ENCODE results near the gene PCK2.
"Not testable (repeated sequence)": the region's sequence is repeated elsewhere in the genome, so short reads cannot be mapped to it uniquely, and the experiment has no call there.

PCK2 gene

DNA sequence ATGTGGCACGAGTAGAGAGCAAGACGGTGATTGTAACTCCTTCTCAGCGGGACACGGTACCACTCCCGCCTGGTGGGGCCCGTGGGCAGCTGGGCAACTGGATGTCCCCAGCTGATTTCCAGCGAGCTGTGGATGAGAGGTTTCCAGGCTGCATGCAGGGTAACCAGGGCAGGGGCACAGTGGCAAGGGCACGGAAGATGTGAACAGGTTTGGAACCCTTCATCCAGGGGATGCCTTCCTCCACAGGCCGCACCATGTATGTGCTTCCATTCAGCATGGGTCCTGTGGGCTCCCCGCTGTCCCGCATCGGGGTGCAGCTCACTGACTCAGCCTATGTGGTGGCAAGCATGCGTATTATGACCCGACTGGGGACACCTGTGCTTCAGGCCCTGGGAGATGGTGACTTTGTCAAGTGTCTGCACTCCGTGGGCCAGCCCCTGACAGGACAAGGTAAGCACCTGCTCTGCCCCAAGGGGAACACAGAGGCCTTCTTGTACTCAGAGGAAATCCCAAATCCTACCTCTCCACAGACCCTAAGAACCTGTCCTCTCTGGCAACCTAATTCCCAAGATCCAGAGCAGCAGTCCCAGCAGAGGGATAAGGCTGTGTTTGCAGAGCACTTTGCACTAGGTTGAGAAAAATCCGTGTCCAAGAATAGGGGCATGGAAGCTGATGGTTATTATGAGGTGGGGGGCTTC, 4.3 kb downstream of the PCK2 start:
- DNase-seq: no peak

DNA sequence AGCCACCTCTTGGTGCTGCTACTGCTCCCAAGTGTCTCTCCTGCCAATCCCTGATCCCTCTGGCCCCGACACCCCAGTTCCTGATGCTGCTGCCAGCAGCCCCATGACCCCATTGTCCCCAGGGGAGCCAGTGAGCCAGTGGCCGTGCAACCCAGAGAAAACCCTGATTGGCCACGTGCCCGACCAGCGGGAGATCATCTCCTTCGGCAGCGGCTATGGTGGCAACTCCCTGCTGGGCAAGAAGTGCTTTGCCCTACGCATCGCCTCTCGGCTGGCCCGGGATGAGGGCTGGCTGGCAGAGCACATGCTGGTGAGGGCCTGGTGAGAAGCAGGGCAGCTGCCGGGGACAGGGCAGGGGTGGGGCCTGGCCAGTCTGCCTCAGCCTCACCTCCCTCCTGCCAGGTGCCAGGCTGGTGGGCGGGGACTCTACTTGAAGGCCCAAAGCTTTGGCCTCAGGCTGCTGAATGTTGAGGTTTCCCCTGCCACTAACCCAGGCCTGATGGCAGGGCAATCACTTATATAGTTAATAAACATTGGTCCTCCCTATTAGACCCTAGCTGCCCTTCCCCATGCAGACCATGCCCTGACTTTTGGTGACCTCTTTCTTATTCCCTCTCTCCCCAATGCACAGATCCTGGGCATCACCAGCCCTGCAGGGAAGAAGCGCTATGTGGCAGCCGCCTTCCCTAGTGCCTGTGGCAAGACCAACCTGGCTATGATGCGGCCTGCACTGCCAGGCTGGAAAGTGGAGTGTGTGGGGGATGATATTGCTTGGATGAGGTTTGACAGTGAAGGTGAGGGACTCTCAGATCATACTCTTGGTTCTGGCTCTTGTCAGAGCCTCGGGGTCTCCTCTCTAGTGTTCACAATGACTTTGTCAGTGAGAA, 5.1 kb downstream of the PCK2 start:
- DNase-seq: no peak

DNA sequence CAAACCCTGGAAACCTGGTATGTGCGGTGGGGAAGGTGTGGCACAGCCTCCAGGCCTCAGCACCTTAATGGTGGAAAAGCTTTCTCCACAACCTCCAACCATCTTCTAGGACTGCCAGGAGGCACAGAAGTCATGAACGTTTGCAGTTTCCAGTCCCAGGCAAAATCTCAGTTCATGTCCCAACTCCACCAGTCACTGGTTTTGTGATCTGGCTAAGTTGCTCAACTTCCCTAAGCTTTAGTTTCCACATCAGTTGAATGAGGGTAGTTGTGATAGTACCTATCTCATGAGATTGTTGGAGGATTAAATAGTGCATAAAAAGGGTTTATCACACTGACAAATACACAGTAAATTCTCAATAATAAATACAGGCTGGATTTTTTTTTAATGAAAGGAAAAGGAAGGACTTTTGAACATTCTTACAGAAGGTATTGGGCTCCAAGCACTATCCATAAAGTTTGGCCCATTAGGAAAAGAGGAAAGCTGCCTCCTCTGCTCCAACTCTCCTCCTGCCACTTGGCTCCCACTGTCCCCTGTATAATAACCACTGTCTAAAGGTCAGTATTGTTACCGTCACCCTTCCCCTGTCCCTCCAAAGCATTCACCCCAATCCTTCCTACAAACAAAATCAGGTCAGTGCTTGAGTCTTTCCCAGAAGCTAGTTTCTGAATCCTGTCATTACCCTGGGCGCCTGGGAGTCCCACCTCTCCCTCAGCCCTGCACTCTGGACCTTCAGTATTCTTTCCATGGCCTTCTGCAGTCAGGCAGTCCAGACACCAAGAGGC, 6.3 kb downstream of the PCK2 start:
- DNase-seq: no peak

DNA sequence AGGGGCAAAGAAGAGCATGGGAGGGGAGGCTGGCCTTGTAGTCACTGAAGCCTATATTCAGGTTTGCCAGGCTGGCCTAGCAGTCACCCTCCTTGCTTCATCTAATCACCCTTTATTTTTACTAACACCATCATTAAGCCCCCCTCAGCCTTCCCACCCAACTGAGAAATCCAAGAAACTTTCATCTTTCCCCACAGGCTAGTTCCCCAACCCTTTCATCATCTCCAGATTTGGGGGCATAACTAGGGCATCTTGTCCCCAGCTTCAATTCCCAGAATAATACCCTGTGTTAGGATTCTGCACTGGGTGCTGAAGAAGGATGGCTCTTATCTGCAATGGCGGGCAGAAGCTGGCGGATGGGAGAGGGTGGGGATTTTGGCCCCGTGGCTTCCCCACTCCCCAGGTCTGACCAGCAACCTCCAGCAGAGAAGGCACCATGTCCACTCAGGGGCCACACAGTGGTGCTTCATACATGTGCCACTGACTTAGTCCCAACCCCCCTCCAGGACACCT, 6.9 kb downstream of the PCK2 start:
- DNase-seq: no peak

DNA sequence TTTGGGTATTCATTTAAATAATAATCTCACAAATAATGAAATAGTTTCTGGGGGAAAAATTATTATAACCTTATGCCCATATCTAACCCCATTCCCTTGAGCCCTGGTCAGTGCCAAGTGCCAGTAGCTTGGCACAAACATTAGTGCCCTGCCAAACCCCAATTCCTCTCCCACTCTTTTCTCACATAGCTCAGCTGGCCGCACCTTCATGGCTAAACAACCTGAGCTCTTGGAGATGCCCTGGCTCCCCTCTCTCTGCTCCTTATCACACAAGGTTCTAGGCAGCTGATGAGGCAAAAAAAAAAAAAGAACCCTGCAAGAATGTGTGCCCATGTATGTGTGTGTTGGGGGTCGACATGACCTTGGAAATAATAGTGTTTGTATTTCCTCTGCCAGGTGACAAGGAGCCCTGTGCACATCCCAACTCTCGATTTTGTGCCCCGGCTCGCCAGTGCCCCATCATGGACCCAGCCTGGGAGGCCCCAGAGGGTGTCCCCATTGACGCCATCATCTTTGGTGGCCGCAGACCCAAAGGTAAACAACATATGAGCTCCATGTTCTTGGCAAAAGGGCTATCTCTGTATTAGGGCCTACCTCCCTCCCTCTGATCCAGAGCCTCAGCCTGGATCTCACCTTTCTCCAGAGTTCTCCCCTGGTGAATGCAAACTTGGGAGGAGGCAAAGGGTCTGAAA, 8.4 kb downstream of the PCK2 start:
- no peak for DNase-seq

DNA sequence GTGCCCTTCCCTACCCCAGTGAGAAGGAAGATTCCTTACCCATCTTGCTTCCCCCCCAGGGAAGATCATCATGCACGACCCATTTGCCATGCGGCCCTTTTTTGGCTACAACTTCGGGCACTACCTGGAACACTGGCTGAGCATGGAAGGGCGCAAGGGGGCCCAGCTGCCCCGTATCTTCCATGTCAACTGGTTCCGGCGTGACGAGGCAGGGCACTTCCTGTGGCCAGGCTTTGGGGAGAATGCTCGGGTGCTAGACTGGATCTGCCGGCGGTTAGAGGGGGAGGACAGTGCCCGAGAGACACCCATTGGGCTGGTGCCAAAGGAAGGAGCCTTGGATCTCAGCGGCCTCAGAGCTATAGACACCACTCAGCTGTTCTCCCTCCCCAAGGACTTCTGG, 9.3 kb downstream of the PCK2 start:
- no peak for DNase-seq

DNA sequence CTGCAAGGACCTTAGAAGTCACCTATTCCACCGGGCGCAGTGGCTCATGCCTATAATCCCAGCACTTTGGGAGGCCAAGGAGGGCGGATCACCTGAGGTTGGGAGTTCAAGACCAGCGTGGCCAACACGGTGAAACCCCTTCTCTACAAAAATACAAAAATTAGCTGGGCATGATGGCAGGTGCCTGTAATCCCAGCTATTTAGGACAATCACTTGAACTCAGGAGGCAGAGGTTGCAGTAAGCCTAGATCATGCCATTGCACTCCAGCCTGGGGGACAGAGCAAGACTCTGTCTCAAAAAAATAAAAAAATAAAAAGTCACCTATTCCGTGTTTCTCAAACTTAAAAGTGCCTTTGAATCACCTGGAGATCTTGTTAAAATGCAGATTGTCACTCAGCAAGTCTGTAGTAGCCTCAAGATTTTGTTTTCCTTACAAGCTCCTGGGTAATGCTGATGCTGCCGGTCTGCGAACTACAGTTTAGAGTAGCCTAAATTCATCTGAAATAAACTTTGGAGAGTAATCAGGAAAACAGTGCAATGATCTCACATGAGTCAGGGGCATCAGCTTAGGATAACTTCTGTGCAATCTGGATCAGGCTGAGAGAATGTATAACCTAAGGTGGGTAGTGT, 11.6 kb downstream of the PCK2 start:
- DNase-seq: not testable (repeated sequence)

DNA sequence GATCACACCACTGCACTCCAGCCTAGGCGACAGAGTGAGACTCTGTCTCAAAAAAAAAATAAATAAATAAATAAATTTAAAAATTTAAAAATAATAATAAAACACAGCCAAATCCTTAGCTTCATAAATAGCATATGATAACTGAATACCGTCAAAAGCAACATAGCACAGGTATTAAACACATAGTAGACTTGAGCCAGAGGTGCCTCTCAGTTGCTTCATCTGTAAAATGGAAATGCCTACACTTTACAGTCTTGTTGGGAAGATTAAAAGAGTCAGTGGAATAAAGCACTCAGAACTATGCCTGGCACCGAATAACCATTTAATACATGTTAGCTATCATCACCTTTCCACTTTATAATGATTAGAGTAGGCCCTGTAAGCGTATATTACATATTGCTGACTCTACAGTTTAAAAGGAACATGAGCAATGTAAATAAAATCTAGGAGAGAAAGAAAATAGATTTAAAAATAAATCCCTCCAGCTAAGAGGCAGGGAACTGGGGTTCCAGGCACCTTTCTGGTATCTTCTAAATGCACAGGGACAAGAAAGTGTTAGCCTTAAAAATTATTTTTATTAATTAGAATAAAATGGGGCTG, 12.7 kb downstream of the PCK2 start:
- no peak for DNase-seq

DNA sequence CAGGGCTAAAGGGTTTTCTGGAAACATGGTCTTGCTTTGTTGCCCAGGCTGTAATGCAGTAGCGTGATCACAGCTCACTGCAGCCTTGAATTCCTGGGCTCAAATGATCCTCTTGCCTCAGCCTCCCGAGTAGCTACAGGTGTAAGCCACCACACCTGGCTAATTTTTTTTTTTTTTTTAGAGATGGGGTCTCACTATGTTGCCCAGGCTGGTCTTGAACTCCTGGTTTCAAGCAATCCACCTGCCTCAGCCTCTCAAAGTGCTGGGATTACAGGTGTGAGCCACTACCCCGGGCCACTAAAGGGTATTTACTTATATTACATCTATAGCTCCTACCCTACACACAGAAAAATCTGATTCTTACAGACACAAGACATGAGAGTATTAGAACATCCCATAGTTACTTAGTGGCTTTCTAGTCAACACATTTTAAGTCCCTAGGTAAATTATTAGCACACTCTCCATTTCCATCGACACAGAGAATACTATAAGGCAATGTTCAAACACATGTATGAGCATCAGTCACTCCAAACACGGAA, 14.3 kb downstream of the PCK2 start:
- DNase-seq: no peak

DNA sequence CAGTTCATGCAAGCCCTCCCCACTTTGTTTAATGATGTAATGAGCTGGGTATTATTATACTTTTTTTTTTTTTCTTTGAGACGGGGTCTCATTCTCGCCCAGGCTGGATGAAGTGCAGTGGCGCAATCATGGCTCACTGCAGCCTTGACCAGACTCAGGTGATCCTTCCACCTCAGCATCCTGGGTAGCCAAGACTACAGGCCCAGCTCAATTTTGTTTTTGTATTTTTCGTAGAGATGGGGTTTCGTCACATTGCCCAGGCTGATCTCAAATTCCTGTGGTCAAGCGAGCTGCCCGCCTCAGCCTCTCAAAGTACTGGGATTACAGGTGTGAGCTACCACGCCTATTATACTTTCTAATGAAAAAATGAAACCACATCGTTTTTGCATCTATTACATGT, 15.9 kb downstream of the PCK2 start:
- no peak for DNase-seq

DNA sequence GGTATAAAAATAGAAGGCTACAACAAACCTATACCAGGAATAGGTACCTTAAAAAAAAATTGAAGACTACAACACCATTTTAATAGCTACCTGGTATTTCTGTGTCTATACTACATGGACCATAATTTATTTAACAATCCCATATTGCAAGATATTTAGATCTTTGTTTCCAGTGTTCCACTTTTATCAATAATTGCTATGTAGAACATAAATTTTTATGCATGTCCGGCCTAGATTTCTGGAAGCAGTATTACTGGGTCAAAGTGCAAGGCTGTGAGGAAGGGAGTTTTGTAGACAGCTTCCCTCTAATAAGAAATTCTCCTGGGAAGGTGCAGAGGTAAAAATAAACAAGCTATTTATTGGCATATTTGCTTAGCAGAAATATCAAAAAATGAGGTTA, 16.4 kb downstream of the PCK2 start:
- no peak for DNase-seq

DNA sequence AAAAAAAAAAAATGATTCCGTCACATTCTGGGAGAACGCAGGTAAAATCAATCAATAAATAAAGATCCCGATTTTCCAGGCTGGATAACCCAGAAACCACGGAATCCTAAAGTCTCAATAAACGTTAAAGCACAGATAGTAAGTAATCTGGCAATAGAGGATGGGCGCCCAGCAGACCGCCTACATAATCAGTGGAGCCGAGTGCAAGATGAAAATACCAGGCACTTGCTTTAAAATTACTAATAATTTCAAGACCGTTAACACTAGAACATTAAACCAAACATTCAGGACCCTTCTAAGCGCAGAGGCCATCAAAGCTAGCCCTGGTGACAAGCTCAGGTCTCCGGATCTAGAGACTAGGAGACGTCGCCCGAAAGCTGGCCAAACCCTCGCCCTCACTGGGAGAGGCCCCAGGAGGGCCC, 19.3 kb downstream of the PCK2 start:
- DNase-seq: no peak

DNA sequence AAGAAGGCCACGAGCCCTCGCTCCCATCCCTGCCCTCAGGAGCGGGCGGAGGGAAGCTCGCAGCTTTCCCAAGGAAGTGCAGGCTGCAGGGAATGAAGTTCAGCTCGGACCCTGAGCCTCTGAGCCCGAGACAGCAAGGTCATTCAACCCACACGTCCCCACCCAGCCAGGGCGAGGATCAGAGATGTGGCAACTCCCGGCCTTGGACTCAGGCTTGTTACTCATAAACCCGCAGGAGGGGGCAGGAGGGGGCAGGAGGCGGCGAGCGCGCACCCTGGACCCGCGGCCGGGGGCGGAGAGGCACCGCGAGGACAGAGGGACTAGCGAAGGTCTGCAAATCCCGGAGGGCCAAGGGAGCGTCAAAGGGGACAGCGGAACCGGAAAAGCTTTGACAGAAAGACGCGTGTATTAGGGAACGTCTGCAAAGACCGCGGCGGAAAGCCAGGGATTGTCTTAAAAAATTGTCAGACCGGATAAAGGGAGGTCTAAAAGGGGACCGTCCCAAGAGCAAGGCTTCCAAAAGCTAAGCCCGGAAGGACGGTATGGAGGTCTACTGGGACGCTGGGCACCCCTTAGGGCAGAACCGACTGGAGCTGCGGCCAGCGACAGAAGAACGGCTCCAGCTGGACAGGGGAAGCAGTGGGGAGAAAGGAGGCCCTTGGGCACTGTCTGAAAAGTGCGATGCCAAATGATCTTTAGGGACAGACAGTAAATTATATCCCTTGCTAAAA, 19.9 kb downstream of the PCK2 start:
- DNase-seq: peak; percentile 65 to 73

DNA sequence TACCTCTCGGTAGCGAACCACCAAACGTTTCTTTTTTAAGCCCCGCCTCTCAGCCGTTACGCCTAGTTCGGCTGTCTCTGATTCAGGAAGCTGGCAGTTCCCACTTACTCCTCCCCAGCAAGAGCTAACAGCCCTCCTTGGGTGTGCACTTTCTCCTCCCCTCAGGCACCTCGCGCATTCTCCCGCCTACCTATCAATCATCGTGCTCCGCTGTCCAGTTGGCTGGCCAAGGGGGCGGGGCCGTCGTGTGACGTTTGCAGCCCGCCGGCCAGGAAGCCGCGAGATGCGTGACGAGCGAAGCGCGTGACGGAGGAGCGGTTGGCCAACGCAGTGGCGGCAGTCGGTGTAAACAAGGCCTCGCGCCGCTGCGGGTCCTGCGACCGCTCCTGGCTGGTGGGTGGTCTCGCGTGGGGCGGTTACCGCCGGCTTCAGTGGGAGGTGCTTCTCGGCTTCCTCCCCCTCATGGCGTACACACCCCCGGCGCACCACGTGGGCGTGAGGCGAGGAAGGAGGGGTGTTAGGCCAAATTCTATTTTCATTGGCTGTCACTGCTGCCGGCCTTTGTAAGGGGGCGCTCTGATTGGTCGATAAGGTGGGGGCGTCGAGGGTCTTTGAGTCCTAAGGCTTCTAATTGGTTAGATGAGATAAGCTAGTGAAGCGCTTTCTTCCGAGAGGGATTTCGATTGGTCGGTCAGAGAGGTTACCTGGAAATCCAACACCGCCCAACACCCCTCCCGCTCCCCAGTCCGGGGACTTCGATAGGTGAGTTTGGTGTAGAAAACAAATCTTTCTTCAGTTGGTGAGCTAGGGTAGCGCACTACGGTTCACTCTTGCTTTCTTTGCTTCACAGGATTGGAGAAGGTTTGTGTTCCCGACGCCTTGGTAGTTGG, 20.7 kb downstream of the PCK2 start, which contains the start of the genes DCAF11 and NRL:
DCAF11 (plus strand) TSS at position 246 of the 890 bp plus-strand sequence. CDS start 818 bp downstream, outside the sequence.
NRL (minus strand) TSS at position 418 of the 890 bp plus-strand sequence. CDS start 32,101 bp downstream, outside the sequence.
- DNase-seq: peak; percentile 99

DNA sequence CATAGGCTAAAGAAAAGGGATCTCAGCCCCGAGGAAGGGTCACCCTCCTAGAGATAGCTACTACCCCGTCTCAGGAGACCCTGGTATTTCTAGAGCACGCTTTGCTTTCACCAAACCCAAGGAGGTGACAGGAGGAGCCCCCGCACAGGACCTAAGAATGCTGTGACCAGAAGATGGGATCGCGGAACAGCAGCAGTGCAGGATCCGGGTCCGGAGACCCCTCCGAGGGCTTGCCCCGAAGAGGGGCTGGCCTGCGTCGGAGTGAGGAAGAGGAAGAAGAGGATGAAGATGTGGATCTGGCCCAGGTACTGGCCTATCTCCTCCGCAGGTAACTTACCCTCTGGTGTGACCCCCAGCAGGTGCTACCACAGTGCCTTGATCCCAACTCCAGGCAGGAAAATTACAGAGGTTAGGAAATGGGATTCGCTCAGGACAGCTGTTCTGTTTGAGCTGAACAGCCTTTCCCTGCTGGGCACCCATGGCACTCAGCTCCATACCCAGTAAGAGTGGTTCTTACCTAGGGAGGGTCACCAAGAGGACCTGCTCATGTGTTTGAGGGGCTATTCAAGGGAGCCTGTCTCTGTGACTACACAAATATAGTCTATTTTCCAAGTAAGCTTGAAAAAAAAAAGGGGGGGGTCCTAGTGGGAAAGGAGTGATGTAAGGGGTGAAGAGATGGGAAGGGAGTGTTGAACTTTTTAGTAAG, 21.5 kb downstream of the PCK2 start:
- no peak for DNase-seq

DNA sequence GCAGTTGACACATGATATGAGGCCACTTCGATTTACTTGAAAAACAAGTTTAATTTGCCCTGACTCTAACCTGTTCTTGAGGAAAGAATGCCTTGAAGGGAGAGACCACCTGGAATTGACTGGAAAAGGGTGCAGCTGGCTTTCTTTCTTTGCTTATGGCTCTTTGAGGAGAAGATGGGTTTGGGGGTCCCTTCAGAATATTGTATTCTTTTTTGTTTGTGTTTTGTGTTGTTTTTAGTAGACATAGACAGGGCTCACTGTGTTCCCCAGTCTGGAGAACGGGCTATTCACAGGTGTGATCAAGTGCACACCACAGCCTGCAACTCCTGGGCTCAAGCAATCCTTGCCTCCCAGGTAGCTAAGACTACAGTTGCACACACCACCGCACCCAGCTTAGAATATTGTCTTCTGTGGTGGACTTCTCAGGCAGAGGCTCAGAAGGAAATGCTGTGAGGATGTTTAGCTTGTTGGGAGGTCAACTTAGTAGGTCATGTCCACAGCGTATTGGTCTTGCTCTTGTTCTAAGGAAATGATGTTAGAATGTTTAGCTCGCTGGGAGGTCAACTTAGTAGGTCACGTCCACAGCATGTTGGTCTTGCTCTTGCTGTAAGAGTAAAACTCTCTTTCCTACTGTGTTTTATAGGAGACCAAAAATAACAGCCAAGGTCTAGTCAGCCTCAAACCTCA, 22.2 kb downstream of the PCK2 start:
- DNase-seq: no peak

DNA sequence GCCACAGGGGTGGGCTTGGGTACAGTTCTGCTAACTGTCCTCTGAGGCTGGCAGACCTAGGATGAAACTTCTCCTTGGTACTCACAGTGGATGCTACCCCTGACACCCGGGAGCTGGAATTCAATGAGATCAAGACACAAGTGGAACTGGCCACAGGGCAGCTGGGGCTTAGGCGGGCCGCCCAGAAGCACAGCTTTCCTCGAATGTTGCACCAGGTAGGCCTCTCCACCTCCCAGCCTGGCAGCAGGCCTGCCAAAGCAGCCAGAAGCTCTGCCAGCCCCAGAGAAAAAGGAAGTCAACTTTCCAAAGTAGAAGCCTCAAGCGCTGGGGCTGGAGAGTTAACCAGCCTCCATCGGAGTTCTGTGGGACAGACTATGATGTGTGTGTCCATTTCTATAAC, 23.1 kb downstream of the PCK2 start:
- DNase-seq: no peak

DNA sequence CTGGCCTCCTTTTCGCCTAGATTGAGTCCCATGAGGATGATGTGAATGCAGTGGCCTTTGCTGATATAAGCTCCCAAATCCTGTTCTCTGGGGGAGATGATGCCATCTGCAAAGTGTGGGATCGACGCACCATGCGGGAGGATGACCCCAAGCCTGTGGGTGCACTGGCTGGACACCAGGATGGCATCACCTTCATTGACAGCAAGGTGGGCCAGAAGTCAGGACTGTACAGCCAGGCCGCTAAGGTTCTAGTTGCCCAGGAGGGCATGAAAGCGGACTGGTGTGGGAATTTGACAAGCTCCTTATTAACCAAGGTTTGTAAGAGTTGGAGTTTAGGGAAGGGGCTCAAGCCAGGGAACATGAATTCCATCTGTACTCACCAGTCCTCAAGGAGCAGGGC, 25.6 kb downstream of the PCK2 start:
- no peak for DNase-seq

Data from activated CD4-positive, alpha-beta T cell treated with anti-CD3 and anti-CD28 coated beads for 4 hours (primary cell).